ENCODE data around the gene LRRC27. TPM values are rescaled to one million over a fixed set of nuclear protein-coding genes. Genes with fewer than 3 reads are reported as not detected.

Gene LRRC27
- total RNA-seq, 2 donors from 2014 or later = 5.8 to 6.1 TPM

- Histone ChIP-seq H3K9me3 (no peaks in the 10 kb centered on the region), H3K4me1 (peaks cover 36% of the 10 kb centered on the region), H3K27me3 (no peaks in the 10 kb centered on the region), H3K36me3 (no peaks in the 10 kb centered on the region), H3K27ac (no peak overlapping the region), H3K9ac (ENCODE audit: low read depth in 2 of 2, low read length in 2 of 2) (peak overlapping the region in 1 of 2 donors; percentile 1), H3K4me3 (no peak overlapping the region)
- DNase-seq = no peak
- intact Hi-C loops (cut with DNase I) = no loop called here
- TF ChIP-seq CTCF (IDR thresholded peaks at IDR 0.05) = no peak
Measured at GRCh38 chr10:132415255-132415654, 83.3 kb downstream of the LRRC27 start.

GRCh38 chr10:132415956-132416355, 84.0 kb downstream of the LRRC27 start:
- no peak for DNase-seq
- Histone ChIP-seq H3K9ac (ENCODE audit: low read depth in 2 of 2, low read length in 2 of 2) (no peak overlapping the region), H3K4me3 (no peak overlapping the region), H3K9me3 (no peaks in the 10 kb centered on the region), H3K27ac (no peak overlapping the region), H3K36me3 (no peaks in the 10 kb centered on the region), H3K27me3 (no peaks in the 10 kb centered on the region), H3K4me1 (peaks cover 43% of the 10 kb centered on the region)
- no peak for TF ChIP-seq CTCF (IDR thresholded peaks at IDR 0.05)
- intact Hi-C loops (cut with DNase I) = no loop called here

- no peak for TF ChIP-seq CTCF (IDR thresholded peaks at IDR 0.05)
- H3K9me3 ChIP-seq = no peaks in the 10 kb centered on the region
- H3K4me1 ChIP-seq = peaks cover 45% of the 10 kb centered on the region
- H3K9ac ChIP-seq (ENCODE audit: low read depth in 2 of 2, low read length in 2 of 2) = peak overlapping the region; percentile 52 to 59
- intact Hi-C loops (cut with DNase I) = no loop called here
- H3K27me3 ChIP-seq = no peaks in the 10 kb centered on the region
- no peak overlapping the region for H3K4me3 ChIP-seq
- H3K27ac ChIP-seq = peak overlapping the region; percentile 71
- no peak for DNase-seq
- H3K36me3 ChIP-seq = no peaks in the 10 kb centered on the region
Measured at GRCh38 chr10:132416566-132417256, 84.7 kb downstream of the LRRC27 start.

- H3K36me3 ChIP-seq = no peaks in the 10 kb centered on the region
- DNase-seq = no peak
- no peak for TF ChIP-seq CTCF (IDR thresholded peaks at IDR 0.05)
Measured at GRCh38 chr10:132417257-132417910, 85.4 kb downstream of the LRRC27 start.

DNA sequence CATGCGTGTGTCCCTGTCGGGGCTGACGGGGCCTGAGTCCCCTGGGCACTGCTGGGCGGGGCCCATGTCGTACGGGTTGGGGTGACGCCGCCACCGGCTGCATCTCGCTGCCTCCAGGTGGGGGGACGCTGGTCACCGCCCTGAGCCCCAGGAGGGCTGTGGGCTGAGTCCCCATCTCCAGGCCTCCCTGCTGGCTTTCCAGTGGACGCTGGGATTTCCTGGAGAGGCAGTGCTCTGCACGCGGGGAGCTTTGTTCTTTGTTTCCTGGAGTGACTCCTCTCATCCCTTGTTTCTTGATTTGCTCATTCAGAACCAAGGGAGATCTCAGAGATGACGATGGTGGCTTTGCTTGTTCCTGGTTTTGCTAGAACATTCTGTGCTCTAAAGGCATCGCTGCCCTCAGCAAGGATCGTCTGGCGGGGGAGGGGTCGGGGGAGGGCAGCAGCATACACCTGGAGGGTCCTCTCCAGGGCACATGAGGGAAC, 86.0 kb downstream of the LRRC27 start:
- DNase-seq = no peak

More at GRCh38 chr10:132417257-132417910, 85.4 kb downstream of the LRRC27 start:
- no peaks in the 10 kb centered on the region for H3K27me3 ChIP-seq
- H3K27ac ChIP-seq = peak overlapping the region; percentile 71
- intact Hi-C loops (cut with DNase I) = no loop called here
- no peak overlapping the region for H3K4me3 ChIP-seq
- H3K9ac ChIP-seq (ENCODE audit: low read depth in 2 of 2, low read length in 2 of 2) = peak overlapping the region; percentile 59 to 60
- H3K9me3 ChIP-seq = no peaks in the 10 kb centered on the region
- H3K4me1 ChIP-seq = peaks cover 48% of the 10 kb centered on the region

More for the DNA sequence above, 86.0 kb downstream of the LRRC27 start:
- no peaks in the 10 kb centered on the region for H3K36me3 ChIP-seq
- peak overlapping the region; percentile 71 for H3K27ac ChIP-seq
- no peak overlapping the region for H3K4me3 ChIP-seq
- H3K27me3 ChIP-seq = no peaks in the 10 kb centered on the region
- TF ChIP-seq CTCF (IDR thresholded peaks at IDR 0.05) = no peak
- intact Hi-C loops (cut with DNase I) = no loop called here
- peak overlapping the region; percentile 59 to 80 for H3K9ac ChIP-seq (ENCODE audit: low read depth in 2 of 2, low read length in 2 of 2)
- peaks cover 48% of the 10 kb centered on the region for H3K4me1 ChIP-seq
- no peaks in the 10 kb centered on the region for H3K9me3 ChIP-seq

All from colonic mucosa (tissue), 4 donors.